ENCODE results near the gene COG3. TPM values are rescaled to one million over a fixed set of nuclear protein-coding genes. Genes with fewer than 3 reads are reported as not detected.

COG3 gene
- total RNA-seq, 1 donor from 2014 or later, result 36.5 TPM

DNA sequence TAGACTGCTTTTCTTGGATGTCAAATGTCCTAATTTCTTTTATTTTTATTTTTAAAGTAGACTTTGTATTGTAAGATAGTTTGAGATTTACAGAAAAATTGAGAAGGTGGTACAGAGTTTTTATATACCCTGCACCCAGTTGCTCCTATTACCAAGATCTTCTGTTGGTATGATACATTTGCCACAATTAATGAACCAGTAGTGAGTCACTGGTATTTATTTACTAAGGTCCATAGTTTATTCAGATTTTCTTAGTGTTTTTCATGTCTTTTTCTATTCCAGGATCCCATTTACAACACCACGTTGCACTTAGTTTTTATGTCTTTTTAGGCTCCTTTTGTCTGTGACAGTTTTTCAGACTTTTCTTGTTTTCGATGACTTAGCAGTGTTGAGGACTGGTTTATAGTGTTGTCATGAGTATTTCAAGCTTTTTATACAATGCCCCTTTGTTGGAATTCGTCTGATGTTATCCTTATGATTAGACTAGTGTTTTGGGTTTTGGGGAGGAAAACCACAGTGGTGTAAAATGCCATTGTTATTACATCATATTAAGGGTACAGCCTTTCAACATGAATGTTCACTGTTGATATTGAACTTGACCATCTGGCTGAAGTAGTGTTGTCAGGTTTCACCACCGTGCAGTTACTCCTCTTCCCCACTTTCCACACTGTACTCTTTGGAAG lies 35.9 kb downstream of the COG3 start:
- Histone ChIP-seq H3K27ac (ENCODE audit: low read depth, low read length) (no peak overlapping the region), H3K36me3 (ENCODE audit: control insufficient read depth in 3 of 3, insufficient read depth in 3 of 3, low read length in 3 of 3) (peaks cover 20 to 51% (median 38%) of the 10 kb centered on the region in 3 donors), H3K4me3 (ENCODE audit: low read length in 3 of 3) (no peak overlapping the region)

GRCh38 chr13:45501175-45501526 lies 36.4 kb downstream of the COG3 start:
- Histone ChIP-seq H3K27me3 (ENCODE audit: control insufficient read depth in 3 of 3, insufficient read depth in 3 of 3, low read length in 3 of 3) (no peaks in the 10 kb centered on the region), H3K4me1 (ENCODE audit: control insufficient read depth in 3 of 3, insufficient read depth in 3 of 3, low read length in 3 of 3) (peaks cover 0 to 2% (median 0%) of the 10 kb centered on the region in 3 donors), H3K27ac (ENCODE audit: low read depth, low read length) (no peak overlapping the region), H3K9ac (ENCODE audit: low read depth in 1 of 3, low read length in 3 of 3) (no peak overlapping the region), H3K9me3 (ENCODE audit: control insufficient read depth in 3 of 3, low read length in 3 of 3) (no peaks in the 10 kb centered on the region), H3K4me3 (ENCODE audit: low read length in 3 of 3) (no peak overlapping the region), H3K36me3 (ENCODE audit: control insufficient read depth in 3 of 3, insufficient read depth in 3 of 3, low read length in 3 of 3) (peaks cover 21 to 53% (median 39%) of the 10 kb centered on the region in 3 donors)

More for the DNA sequence above, 35.9 kb downstream of the COG3 start:
- Histone ChIP-seq H3K9me3 (ENCODE audit: control insufficient read depth in 3 of 3, low read length in 3 of 3) (no peaks in the 10 kb centered on the region), H3K4me1 (ENCODE audit: control insufficient read depth in 3 of 3, insufficient read depth in 3 of 3, low read length in 3 of 3) (peaks cover 0 to 2% (median 0%) of the 10 kb centered on the region in 3 donors), H3K9ac (ENCODE audit: low read depth in 1 of 3, low read length in 3 of 3) (no peak overlapping the region), H3K27me3 (ENCODE audit: control insufficient read depth in 3 of 3, insufficient read depth in 3 of 3, low read length in 3 of 3) (no peaks in the 10 kb centered on the region)

DNA sequence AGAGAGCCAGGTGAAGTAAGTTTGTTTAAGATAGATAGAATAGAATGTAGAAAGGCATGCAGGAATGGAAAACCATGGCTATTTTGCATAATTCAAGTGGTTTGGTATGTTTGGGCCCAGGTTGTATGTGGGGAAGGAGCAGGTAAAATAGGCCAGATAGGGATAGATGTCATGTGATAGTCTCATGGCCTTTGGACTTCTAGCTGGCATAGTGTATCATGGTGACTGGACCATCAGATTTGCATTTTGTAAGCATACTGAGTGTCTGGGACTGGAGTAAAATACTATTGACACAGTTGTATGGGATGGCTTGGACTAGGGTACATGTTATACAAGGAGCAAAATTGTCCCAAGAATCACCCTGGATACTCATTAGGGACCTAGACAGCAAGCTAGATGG lies 38.9 kb downstream of the COG3 start:
- Histone ChIP-seq H3K27ac (ENCODE audit: low read depth, low read length) (no peak overlapping the region), H3K36me3 (ENCODE audit: control insufficient read depth in 3 of 3, insufficient read depth in 3 of 3, low read length in 3 of 3) (peaks cover 20 to 45% (median 43%) of the 10 kb centered on the region in 3 donors), H3K4me3 (ENCODE audit: low read length in 3 of 3) (no peak overlapping the region), H3K9me3 (ENCODE audit: control insufficient read depth in 3 of 3, low read length in 3 of 3) (no peaks in the 10 kb centered on the region), H3K4me1 (ENCODE audit: control insufficient read depth in 3 of 3, insufficient read depth in 3 of 3, low read length in 3 of 3) (peaks cover 0 to 2% (median 0%) of the 10 kb centered on the region in 3 donors), H3K9ac (ENCODE audit: low read depth in 1 of 3, low read length in 3 of 3) (no peak overlapping the region), H3K27me3 (ENCODE audit: control insufficient read depth in 3 of 3, insufficient read depth in 3 of 3, low read length in 3 of 3) (no peaks in the 10 kb centered on the region)

DNA sequence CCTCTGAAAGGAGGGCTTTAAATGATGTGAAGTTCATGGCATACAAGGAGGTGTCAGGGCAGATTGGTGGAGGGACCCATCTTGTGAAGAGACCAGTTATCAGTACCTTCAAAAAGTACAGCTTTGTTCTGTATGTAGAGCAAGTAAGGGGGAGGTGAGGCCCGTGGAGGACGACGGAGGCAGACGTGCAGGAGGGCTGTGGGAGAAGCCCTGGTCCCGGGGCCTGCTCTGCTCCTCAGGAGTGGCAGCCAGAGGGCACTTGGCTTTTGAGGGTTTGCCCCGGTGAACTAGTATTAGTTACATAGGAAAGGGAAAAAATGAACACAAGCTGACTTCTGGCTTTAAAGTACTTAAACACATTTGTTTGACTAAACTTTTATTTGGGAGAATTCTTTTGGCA lies 42.1 kb downstream of the COG3 start:
- H3K9me3 ChIP-seq (ENCODE audit: control insufficient read depth in 3 of 3, low read length in 3 of 3), result no peaks in the 10 kb centered on the region
- no peaks in the 10 kb centered on the region for H3K4me1 ChIP-seq (ENCODE audit: control insufficient read depth in 3 of 3, insufficient read depth in 3 of 3, low read length in 3 of 3)
- H3K9ac ChIP-seq (ENCODE audit: low read depth in 1 of 3, low read length in 3 of 3), result no peak overlapping the region
- no peak overlapping the region for H3K4me3 ChIP-seq (ENCODE audit: low read length in 3 of 3)
- peaks cover 27 to 66% (median 46%) of the 10 kb centered on the region in 3 donors for H3K36me3 ChIP-seq (ENCODE audit: control insufficient read depth in 3 of 3, insufficient read depth in 3 of 3, low read length in 3 of 3)
- no peak overlapping the region for H3K27ac ChIP-seq (ENCODE audit: low read depth, low read length)
- H3K27me3 ChIP-seq (ENCODE audit: control insufficient read depth in 3 of 3, insufficient read depth in 3 of 3, low read length in 3 of 3), result no peaks in the 10 kb centered on the region

DNA sequence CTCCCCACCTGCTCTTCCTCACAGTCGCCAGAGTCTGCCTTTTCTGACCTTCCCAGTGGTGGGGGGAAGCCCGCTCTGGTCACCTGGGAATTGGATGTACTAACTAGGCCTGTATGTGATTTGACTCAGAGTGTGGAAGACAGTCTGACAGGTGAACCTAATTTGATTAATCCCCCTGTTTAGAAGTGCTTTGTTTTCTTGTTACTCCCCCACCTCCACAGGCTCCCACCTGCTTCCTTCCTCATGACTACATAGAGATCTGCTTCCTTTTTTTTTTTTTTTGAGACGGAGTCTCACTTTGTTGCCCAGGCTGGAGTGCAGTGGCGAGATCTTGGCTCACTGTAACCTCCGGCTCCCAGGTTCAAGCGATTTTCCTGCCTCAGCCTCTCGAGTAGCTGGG lies 44.0 kb downstream of the COG3 start:
- no peak overlapping the region for H3K27ac ChIP-seq (ENCODE audit: low read depth, low read length)
- no peak overlapping the region for H3K4me3 ChIP-seq (ENCODE audit: low read length in 3 of 3)
- no peak overlapping the region for H3K9ac ChIP-seq (ENCODE audit: low read depth in 1 of 3, low read length in 3 of 3)
- no peaks in the 10 kb centered on the region for H3K27me3 ChIP-seq (ENCODE audit: control insufficient read depth in 3 of 3, insufficient read depth in 3 of 3, low read length in 3 of 3)
- H3K9me3 ChIP-seq (ENCODE audit: control insufficient read depth in 3 of 3, low read length in 3 of 3), result no peaks in the 10 kb centered on the region
- H3K4me1 ChIP-seq (ENCODE audit: control insufficient read depth in 3 of 3, insufficient read depth in 3 of 3, low read length in 3 of 3), result no peaks in the 10 kb centered on the region
- peaks cover 20 to 64% (median 46%) of the 10 kb centered on the region in 3 donors for H3K36me3 ChIP-seq (ENCODE audit: control insufficient read depth in 3 of 3, insufficient read depth in 3 of 3, low read length in 3 of 3)

- Histone ChIP-seq H3K36me3 (ENCODE audit: control insufficient read depth in 3 of 3, insufficient read depth in 3 of 3, low read length in 3 of 3) (peaks cover 15 to 60% (median 37%) of the 10 kb centered on the region in 3 donors), H3K9ac (ENCODE audit: low read depth in 1 of 3, low read length in 3 of 3) (no peak overlapping the region)
Observed at GRCh38 chr13:45510672-45511071, 45.9 kb downstream of the COG3 start.

DNA sequence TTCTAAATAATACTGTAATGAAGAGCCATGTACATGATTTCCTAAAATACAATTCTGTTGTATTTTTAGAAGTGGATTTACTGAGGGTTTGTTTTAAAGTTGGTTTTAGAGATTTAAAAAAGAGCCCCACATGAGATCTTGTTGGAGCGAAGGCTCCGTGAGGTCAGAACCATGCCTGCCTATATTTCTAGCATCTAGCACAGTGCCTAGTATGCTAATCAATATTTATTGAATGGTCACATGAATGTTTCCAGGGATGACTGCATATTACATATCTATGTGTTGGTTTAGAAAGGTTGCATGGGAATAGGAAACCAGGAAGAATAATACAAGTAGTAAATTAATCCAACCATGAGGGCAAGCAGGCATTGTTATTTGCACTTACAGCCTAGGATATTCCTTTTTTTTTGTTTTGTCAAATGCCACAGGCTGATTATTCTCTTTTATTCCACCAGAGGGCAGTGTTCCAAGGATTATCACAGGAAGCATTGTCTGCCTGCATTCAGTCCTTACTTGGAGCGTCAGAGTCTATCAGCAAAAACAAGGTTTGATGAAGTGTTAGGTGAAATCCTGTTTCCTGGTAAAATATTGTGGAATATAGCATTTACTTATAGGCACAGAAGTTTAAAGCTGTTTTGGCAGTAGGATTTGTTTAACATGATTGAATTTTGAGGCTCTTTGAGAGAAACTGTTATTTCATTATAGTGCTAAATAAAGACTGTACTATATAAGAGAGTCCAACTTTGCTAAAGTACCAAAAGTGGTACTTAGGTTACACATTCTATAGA lies 46.8 kb downstream of the COG3 start:
- Histone ChIP-seq H3K27me3 (ENCODE audit: control insufficient read depth in 3 of 3, insufficient read depth in 3 of 3, low read length in 3 of 3) (no peaks in the 10 kb centered on the region), H3K36me3 (ENCODE audit: control insufficient read depth in 3 of 3, insufficient read depth in 3 of 3, low read length in 3 of 3) (peaks cover 15 to 60% (median 37%) of the 10 kb centered on the region in 3 donors), H3K9ac (ENCODE audit: low read depth in 1 of 3, low read length in 3 of 3) (no peak overlapping the region), H3K4me1 (ENCODE audit: control insufficient read depth in 3 of 3, insufficient read depth in 3 of 3, low read length in 3 of 3) (no peaks in the 10 kb centered on the region), H3K9me3 (ENCODE audit: control insufficient read depth in 3 of 3, low read length in 3 of 3) (no peaks in the 10 kb centered on the region), H3K4me3 (ENCODE audit: low read length in 3 of 3) (no peak overlapping the region), H3K27ac (ENCODE audit: low read depth, low read length) (no peak overlapping the region)

More at GRCh38 chr13:45510672-45511071, 45.9 kb downstream of the COG3 start:
- Histone ChIP-seq H3K9me3 (ENCODE audit: control insufficient read depth in 3 of 3, low read length in 3 of 3) (no peaks in the 10 kb centered on the region), H3K27ac (ENCODE audit: low read depth, low read length) (no peak overlapping the region), H3K27me3 (ENCODE audit: control insufficient read depth in 3 of 3, insufficient read depth in 3 of 3, low read length in 3 of 3) (no peaks in the 10 kb centered on the region), H3K4me1 (ENCODE audit: control insufficient read depth in 3 of 3, insufficient read depth in 3 of 3, low read length in 3 of 3) (no peaks in the 10 kb centered on the region), H3K4me3 (ENCODE audit: low read length in 3 of 3) (no peak overlapping the region)

GRCh38 chr13:45512098-45512496 lies 47.4 kb downstream of the COG3 start:
- Histone ChIP-seq H3K36me3 (ENCODE audit: control insufficient read depth in 3 of 3, insufficient read depth in 3 of 3, low read length in 3 of 3) (peaks cover 12 to 58% (median 37%) of the 10 kb centered on the region in 3 donors), H3K9me3 (ENCODE audit: control insufficient read depth in 3 of 3, low read length in 3 of 3) (no peaks in the 10 kb centered on the region), H3K9ac (ENCODE audit: low read depth in 1 of 3, low read length in 3 of 3) (no peak overlapping the region), H3K4me1 (ENCODE audit: control insufficient read depth in 3 of 3, insufficient read depth in 3 of 3, low read length in 3 of 3) (no peaks in the 10 kb centered on the region), H3K4me3 (ENCODE audit: low read length in 3 of 3) (no peak overlapping the region), H3K27me3 (ENCODE audit: control insufficient read depth in 3 of 3, insufficient read depth in 3 of 3, low read length in 3 of 3) (no peaks in the 10 kb centered on the region), H3K27ac (ENCODE audit: low read depth, low read length) (no peak overlapping the region)

- H3K27me3 ChIP-seq (ENCODE audit: control insufficient read depth in 3 of 3, insufficient read depth in 3 of 3, low read length in 3 of 3), result no peaks in the 10 kb centered on the region
- no peak overlapping the region for H3K27ac ChIP-seq (ENCODE audit: low read depth, low read length)
- no peak overlapping the region for H3K4me3 ChIP-seq (ENCODE audit: low read length in 3 of 3)
- H3K9me3 ChIP-seq (ENCODE audit: control insufficient read depth in 3 of 3, low read length in 3 of 3), result no peaks in the 10 kb centered on the region
- H3K9ac ChIP-seq (ENCODE audit: low read depth in 1 of 3, low read length in 3 of 3), result no peak overlapping the region
- peaks cover 20 to 58% (median 56%) of the 10 kb centered on the region in 3 donors for H3K36me3 ChIP-seq (ENCODE audit: control insufficient read depth in 3 of 3, insufficient read depth in 3 of 3, low read length in 3 of 3)
- H3K4me1 ChIP-seq (ENCODE audit: control insufficient read depth in 3 of 3, insufficient read depth in 3 of 3, low read length in 3 of 3), result no peaks in the 10 kb centered on the region
Observed at GRCh38 chr13:45516757-45517156, 52.0 kb downstream of the COG3 start.
